ENCODE measurements around the gene ABHD5.
A peak's percentile ranks its signal among the peaks of the same experiment; 100 is the strongest.

The ABHD5 gene

GRCh38 chr3:43686333-43686699 is 4.4 kb upstream of the ABHD5 start:
- DNase-seq, result no peak

GRCh38 chr3:43686700-43687498 is 3.8 kb upstream of the ABHD5 start:
- DNase-seq, result no peak

- DNase-seq, result no peak
These were observed 3.3 kb upstream of the ABHD5 start for GRCh38 chr3:43687499-43687811.

GRCh38 chr3:43688245-43688650 is 2.5 kb upstream of the ABHD5 start:
- DNase-seq, result no peak

- no peak for DNase-seq
These were observed 1.6 kb upstream of the ABHD5 start for GRCh38 chr3:43689166-43689565.

- no peak for DNase-seq
These were observed 855 bp upstream of the ABHD5 start for GRCh38 chr3:43689766-43690399.

- peak in 1 of 4 experiments; percentile 24 for DNase-seq
These were observed 620 bp downstream of the ABHD5 start for GRCh38 chr3:43691120-43691995.

- DNase-seq, result no peak
These were observed 1.5 kb downstream of the ABHD5 start for GRCh38 chr3:43692085-43692855.

GRCh38 chr3:43692971-43693370 is 2.2 kb downstream of the ABHD5 start:
- DNase-seq, result no peak

- DNase-seq, result no peak
These were observed 2.9 kb downstream of the ABHD5 start for GRCh38 chr3:43693594-43693993.

GRCh38 chr3:43695443-43695842 is 4.7 kb downstream of the ABHD5 start:
- no peak for DNase-seq

- no peak for DNase-seq
These were observed 5.1 kb downstream of the ABHD5 start for GRCh38 chr3:43695863-43696262.

GRCh38 chr3:43696441-43696840 is 5.7 kb downstream of the ABHD5 start:
- DNase-seq, result no peak

GRCh38 chr3:43696881-43697280 is 6.1 kb downstream of the ABHD5 start:
- no peak for DNase-seq

GRCh38 chr3:43699864-43700263 is 9.1 kb downstream of the ABHD5 start:
- DNase-seq, result no peak

GRCh38 chr3:43704697-43705096 is 14.0 kb downstream of the ABHD5 start:
- no peak for DNase-seq

- no peak for DNase-seq
These were observed 15.6 kb downstream of the ABHD5 start for GRCh38 chr3:43706342-43706741.

GRCh38 chr3:43707266-43707665 is 16.5 kb downstream of the ABHD5 start:
- no peak for DNase-seq

- DNase-seq, result no peak
These were observed 17.3 kb downstream of the ABHD5 start for GRCh38 chr3:43707998-43708397.

- DNase-seq, result no peak
These were observed 18.3 kb downstream of the ABHD5 start for GRCh38 chr3:43709022-43709421.

- no peak for DNase-seq
These were observed 19.9 kb downstream of the ABHD5 start for GRCh38 chr3:43710607-43711006.

GRCh38 chr3:43718296-43718695 is 27.6 kb downstream of the ABHD5 start:
- no peak for DNase-seq

GRCh38 chr3:43723121-43723734 is 32.5 kb downstream of the ABHD5 start:
- DNase-seq, result no peak
